ELF-1 (cell line): ENCODE data around the gene MSI2.
"Not testable (repeated sequence)": the region's sequence is repeated elsewhere in the genome, so short reads cannot be mapped to it uniquely, and the experiment has no call there.

Experiments
- DNase-seq: peaks from one replicate; pipeline ENCODE4 v3.0.0-alpha.2; 2016; ENCODE audit warnings: low read depth, low spot score

Gene MSI2

DNA sequence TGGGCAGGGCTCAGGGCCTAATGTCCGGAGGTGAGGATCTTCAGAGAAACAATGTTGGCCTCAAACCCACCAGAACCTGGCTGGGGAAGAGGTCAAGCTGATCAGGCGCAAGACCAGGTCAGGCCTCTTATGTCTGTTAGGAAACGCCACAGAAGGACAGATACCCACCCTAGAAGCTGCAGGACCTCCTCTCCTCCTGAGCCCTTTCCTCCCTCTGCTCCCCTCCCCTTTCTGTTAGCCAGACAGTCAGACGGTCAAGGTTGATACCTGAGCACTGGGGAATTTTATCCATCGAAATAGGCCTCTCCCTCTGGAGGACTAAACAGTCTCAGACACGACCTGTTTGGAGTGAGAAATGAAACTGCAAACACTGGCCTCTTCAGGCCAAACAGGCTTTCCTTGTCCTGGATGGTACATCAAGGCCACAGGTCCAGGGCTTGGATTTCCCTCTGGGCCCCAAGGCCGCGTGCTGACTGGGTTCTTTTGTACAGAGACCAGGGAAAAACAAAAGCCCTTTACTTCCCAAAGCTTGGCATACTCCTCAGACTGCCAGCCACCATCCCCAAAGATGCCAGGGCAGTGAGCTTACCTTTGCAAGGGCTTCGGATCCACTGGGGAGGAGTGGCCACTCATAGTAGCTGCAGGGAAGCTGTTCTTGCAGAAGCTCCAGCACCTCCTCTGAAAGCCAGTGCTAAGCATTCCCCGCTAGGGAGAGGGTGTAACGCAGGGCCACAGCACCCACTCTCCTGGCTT is 353.0 kb downstream of the MSI2 start:
- DNase-seq: peak; percentile 40

DNA sequence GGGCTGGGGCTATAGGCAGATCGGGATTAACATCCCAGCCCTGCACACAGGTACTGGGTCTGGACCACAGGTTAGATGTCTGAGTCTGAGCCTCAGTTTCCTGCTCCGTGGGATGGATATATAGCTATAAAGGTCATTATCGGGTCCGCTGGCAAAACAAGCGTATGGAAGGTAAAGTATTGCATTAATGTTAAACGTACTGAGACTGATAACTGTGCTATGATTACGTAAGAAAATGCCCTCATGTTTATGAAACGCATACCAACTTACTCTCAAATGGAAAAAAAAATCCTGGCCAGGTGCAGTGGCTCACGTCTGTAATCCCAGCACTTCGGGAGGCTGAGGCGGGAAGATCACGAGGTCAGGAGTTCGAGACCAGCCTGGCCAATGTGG is 353.6 kb downstream of the MSI2 start:
- DNase-seq: no peak

DNA sequence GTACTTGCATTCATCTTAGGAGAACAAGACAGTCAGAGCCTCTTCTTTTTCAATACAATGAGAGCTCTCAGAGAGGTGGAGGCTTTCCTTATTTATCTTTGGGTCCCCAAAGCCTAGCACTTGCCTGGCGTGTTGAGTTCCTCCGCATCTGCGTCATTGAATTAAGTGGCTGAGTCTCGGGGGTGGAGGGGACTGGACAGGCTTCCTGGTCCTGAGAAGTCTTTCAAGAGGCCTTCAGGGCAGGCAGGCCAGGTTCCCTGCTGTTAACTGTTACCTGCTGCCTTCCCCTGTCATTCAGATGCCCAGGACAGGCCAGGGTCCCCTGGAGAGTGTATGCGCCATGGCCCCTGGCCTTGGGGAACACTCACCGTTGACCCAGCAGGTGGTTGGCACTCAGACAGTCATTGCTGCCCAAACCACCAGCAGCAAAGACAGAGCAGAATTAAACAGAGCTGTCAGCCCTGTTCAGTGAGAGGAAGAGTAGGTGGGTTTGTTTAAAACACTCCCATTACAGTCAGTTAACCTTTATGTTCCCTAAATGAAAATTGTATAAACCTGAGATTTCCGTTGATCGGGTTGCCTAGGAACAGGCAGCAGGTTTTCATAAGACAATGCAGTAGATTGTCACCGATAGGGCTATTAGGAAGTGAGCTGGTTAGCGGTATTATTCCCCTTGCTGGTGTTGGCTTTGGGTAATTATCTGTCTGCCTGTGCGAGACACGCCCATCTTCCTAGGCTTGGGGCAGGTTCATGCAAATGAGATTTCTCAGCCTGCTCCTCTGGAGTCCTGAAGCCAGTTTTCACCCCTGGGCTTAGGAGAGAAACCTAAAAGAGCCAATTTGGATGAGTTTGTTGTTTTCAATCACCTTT is 356.1 kb downstream of the MSI2 start:
- peak; percentile 69 for DNase-seq

DNA sequence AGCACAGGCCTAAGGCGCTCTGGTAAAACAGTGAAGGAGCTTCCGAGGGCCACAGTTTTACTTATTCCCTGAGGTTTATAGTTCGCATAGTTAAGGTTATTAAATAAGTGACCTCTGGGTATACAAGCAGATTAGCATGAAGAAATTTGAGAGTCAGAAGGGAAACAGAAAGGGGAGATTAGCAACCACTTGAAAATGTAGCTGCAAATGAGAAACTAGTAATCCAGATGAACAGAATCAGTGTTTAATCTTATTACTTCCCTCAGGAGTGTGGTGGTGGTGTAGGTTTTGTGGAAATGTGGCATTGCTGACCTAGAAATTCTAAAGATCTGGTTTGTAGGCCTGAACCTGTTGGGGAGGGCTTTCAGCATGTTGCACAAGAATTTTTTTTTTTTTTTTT is 358.4 kb downstream of the MSI2 start:
- DNase-seq: no peak

DNA sequence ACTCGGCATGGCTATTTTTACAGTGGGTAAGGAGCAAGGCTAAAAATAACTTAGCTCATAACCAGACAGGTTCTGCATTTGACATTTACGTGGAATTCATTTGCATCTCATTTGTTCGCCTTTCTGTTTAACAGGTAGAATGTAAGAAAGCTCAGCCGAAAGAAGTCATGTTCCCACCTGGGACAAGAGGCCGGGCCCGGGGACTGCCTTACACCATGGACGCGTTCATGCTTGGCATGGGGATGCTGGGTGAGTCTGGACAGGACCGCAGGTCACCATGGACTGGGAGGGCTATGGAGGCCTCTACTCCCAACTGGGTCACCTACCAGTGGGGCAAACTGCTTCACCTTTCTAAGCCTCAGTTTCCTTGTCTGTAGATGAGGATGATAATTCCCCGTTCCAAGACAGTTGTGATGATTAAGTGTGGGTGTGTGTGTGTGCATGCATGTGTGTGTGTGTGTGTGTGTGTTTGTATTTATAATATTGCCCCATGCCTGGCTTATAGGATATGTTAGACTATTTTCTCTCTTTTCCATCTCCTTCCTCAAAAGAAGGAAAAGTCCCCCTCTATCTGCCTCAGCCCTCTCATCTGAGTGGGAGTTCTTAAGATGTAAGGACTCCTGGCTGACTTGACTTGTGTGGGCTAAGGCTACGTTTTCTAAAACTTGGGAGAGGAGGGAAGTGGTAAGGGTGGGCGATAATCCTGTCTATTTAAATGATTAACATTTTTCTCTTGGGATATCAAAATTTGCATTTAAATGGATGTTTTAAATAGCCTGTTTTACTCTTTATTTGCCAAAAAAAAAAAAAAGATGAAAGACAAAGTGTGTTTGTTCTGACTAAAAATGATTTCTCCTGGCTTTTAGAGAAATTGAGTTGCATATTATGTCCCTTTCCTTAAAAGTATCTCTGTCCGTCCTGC is 359.8 kb downstream of the MSI2 start:
- DNase-seq: no peak

DNA sequence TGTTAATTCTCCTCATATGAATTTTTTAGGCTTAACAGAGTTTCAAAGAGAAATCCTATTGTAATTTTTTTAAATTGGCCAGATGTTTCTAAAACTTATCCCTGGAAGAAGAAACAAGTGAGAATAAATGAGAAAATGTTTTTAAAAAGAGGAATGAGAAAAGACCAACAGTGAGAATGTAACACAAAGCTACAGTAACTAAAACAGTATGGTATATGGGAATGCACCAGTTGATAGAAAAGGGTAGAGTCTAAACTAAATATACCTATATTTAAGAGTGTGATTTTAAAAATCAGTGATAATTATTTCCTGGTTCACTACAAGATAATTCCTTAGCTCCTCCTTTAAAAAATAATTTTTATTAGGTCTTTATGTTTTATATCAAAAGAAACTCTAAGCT is 360.9 kb downstream of the MSI2 start:
- no peak for DNase-seq

DNA sequence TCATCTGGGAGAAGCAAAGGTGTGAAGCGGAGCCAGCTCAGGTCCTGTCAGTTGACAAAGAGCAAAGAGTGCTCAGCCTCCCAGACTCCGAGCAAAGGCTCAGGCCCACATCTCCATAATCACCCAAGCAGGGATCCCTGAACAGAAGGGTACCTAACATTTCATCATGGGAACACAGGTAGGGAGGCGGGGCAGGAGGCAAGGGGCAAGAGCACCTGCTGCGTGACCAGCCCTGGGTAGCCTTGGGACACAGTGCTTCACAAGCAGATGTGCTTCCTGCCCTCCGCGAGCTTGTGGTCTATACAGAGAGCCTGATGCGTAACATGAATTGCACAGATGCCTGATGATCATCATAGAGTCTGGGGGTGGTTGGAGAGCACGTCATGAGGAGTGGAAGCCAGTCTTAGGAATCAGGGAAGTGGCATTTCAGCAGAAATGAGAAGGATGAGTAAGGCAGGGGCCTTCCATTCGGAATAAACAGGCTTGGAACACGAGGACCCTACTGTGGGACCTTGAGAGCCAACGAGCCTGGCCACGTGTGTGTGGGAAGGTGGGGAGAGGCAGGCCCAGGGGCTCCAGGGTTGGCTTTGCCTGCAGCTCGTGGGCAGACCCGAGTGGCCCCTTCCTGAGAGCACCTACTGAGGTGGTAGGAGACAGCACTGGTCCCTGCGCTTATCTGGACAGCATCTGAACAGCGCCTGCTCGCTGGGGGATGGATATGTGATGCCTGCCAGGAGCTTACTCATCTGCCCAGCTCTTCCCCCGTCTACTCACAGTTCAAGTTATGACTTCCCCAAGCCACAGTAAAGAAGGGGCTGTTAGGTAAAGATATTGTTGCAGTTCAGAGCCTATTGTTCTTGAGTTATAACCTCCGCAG is 363.0 kb downstream of the MSI2 start:
- no peak for DNase-seq

DNA sequence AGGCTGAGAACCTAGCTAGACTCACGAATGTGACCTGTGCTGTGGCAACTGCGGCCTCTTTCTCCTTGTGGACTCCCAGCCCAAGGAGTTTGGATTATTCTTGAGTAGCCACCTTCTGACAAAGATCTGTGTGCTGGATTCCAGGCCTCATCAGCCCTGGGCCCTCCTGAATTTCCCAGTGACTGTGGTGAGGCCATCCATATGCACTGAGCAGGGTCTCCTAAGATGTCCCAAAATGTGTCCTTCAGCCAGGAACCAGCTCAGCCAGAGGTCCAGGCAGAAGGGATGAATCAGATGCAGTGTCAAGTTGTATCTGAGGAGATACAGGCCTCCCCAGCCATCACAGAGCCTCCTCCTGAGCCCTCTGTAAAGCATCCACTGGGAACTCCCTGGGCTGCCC is 364.3 kb downstream of the MSI2 start:
- DNase-seq: no peak

DNA sequence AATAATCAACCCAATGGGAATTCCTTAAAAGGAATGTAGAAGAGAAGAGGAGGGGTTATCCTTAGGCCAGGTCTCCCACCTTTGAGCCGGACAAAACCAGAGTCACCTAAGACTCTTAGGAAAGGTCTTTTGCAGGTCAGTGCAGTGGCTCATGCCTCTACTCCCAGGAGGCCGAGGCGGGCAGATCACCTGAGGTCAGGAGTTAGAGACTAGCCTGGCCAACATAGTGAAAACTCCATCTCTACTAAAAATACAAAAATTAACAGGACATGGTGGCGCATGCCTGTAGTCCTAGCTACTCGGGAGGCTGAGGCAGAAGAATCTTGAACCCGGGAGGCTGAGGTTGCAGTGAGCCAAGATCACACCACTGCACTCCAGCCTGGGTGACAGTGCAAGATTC is 365.5 kb downstream of the MSI2 start:
- not testable (repeated sequence) for DNase-seq

DNA sequence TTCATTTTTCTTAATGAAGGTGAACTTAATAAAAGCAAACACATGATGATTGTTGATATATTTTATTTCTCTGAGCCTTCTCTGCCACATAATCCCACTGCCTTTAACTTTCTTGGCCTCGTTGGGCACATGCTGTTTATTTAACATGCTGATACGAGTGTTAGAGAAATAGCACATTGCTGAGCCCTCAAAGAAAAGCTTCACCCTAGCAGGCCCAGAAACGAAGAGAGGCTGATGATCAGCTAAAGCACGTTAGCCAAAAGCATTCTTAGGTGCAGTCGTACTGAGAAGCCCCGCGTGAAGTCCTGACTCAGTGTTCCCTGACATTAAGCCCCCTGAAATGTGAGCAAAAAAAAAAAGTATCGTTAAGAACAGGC is 366.0 kb downstream of the MSI2 start:
- DNase-seq: no peak

DNA sequence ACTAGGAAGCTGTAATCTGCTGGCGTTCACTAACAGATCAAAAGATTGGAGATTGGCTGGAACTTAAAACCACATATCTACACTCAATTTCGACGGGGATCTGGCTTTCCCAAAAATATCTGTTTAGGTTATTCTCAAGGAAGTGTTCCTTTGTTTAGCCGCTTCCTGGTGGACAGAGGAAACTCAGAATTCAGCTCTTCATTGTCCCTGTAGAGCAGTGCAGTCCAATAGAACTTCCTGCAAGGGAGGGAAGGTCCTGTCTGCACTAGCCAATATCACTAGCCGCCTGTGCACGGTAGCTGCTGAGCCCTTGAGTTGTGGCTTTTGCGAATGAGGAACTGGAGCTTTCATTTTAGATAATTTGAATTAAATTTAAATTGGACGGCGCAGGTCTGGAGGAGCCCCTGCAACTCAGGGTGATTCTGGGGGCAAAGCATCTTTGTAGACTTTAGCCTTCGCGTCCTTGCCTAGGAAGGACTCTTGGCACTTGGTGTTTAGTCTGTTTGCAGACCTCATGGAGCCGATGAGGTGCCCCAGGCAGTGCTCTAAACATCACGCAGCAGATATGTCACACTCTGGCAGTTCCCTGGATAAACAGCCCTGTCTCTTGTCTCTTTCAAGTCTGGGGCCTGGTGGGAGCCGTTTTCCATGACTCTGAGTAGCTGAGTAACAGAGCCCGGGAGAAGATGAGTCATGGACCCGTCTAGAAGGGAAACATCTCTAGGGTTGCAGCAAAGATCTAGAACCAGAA is 366.5 kb downstream of the MSI2 start:
- DNase-seq: peak; percentile 87

DNA sequence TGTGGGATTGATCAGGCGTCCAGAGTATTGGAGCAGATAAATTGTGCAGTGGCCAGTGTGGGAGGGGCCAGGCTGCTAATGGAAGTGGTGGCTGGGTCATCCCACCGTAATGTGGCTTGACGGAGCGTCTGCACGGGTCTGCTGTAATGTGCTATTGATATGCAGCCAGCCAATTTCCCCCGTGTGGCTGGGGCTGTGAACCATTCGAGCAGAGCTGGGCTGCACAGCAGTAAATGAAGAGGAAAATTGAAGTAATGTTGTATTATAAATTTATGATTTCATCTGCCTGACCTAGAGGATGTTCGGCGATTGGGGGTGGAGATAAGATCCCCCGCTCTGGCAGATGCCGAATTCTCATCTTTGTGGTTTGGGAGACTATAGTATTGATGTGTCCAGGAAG is 367.3 kb downstream of the MSI2 start:
- DNase-seq: no peak

DNA sequence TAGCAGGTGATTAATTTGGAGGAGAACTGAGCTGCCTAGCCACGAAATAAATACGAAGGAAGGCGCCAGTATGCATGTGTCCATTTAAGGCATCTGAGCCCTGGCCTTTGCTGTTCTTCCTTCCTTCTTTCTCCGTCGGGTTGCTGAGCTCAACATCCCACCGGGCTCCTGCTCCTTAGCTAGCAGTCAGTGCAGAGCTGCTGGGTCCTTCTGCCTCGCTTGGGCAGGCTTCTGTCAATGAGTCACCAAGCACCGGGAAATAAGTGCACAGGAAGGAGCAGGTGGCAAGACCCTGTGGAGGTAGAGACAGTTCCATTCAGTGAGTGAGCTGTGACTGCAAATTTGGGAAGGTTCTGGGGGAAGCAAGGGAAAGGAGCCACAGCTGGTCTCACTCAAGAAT is 368.1 kb downstream of the MSI2 start:
- DNase-seq: no peak

DNA sequence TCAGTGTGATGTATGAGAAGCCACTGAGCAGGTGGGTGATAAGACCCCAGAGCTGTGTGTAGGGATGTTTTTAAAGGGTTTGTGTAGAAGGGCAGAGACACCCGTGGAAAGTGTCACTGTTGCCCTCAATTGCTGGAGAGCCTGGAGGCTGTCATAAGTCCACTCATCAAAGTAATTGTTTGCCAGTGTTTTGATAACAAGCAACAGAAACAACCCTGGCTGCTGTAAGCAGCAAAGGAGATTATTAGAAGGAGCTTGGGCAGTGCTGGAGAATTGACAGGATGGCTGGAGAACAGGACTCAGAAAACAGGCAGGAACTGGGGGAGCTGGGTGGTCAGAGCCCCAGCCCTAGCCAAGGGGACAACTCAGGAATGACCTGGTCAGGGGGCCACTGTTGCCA is 369.2 kb downstream of the MSI2 start:
- no peak for DNase-seq

DNA sequence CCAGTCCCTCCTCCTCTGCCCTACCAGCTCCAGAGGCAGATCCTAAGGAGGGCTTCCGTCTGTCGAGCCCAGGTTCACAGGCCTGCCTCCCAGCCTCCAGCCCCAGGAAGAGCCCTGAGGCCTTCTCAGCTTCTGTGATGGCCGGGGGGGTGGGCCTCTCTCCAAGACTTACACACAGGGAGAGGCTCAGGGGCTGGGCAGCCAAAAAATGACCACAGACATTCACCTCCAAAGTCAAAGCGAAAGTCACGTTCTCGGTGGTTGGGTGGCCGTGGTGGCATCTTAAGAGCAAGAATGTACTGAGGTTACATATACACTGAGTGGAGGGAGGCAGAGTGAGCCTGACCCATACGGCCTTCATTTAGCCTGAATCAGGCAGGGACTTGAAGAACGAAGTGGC is 369.6 kb downstream of the MSI2 start:
- no peak for DNase-seq

DNA sequence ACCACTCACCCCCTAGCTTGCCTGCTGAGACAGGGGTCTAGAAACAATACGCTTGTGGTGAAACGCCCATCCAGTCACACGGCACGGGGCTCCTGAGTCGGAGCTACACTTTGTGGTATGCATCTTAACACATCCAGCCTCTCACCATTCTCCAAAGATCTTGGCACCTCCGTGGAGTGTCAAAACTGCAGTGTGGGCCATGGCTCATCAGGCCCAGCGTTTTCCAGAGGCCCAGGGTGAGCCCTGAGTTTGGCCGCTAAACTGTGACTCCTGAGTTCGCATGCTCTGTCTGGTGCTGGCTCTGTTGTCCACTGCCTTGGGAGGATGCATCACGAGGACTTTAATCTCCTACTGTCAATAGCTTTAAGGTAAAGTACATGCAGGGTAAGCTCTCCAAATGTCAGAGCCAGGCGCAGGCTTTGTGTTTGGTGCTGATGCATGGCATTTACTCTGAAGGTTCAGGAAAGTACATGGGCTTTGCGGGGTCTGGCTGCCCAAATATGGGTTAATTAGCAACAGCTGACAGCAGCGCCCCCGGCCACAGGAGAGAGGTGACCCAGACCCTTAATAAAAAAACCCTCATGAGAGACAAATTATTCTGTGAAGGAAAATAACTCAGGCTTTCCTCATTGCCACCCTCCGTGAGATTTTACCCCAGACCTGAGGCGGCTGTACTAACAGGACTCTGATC is 370.3 kb downstream of the MSI2 start:
- no peak for DNase-seq

DNA sequence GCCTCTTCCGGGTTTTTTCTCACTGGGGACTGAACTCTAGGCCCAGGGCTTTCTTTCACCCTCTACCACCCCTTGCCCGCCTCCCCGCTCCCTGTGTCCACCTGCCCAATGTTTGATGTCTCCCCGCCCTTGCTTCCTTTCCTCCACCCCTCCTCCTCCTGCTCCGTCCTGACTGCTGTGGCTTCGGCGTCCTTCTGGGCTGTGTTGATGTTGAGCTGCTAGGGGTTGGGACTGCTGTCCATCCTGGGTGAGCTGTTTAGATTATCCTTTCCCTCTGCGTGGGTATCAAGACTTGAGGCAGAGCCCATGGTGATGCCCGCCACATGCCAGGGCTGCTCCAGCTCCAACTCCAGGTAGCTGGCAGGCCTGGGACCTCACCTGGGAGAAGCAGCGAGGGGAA is 371.3 kb downstream of the MSI2 start:
- DNase-seq: no peak

DNA sequence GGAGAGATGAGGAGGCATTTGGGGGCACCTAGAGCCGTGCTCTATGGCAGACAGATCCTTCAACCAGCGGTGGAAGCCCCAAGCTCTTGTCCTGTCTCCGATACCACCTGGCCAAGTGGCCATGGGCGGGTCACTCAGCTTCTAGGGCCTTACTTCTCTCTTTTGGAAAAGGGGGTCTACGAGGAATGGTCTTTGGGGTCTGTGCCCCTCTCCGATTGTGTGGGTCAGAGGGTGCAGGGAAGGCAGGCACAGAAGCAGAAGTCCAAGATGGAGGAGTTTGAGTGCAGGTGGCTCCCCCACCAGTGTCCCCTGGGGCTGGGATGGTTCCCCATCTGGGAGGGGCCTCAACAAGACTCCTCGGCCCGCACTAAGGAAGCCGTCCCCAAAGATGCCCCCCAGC is 372.1 kb downstream of the MSI2 start:
- no peak for DNase-seq

DNA sequence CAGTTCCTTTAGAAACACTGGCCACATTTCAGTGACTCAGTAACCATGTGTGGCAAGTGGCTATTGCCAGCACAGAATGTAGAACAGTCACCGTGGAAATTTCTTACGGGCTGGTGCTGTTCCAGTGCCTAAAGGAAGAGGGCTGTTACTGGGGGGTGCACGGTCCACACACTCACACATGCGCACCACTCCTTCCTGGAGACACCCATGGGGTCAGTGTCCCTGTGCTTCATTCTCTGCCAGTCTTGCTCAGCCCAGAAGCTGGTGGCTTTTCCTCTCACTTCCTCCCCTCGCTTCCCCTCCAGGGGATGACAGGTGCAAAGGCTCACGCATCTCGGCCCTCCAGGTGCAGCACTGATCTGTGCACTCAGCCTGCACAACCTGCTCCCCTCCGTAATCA is 373.1 kb downstream of the MSI2 start:
- no peak for DNase-seq

DNA sequence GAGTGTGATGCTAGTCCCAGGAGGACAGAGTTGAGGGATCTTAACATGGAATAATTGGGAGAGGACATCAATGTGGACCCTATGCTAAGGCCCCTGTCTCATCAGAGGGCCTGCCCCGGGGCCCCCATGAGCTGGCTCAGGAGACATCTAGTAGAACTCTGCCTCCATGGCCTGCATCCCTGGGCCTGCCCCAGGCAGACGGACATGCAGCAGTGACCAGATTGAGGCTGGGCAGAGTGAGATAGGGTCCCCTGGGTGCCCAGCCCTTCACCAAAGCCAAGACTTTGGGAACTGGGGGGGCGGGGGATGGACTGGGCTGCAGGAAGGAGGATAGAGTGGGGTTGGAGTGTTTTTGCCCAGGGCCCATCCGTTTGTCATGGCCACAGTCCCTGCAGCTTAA is 373.6 kb downstream of the MSI2 start:
- no peak for DNase-seq
